OCI-LY1 (cell line): ENCODE data around the gene VSIR.

Experiments used
- H2AFZ ChIP-seq: fragments of 200-600 bp; sonication (generic), shearing (Covaris generic); 2 replicates; pipeline ENCODE4 v1.6.0; 2014; ENCODE audit warnings: antibody characterized with exemption, mild to moderate bottlenecking, low read length
- H3F3A ChIP-seq: fragments of 200-600 bp; sonication (generic), shearing (Covaris generic); 2 replicates; pipeline ENCODE4 v1.6.0; 2014; ENCODE audit warnings: mild to moderate bottlenecking, antibody characterized with exemption, low read length, moderate library complexity; ENCODE audit not compliant: insufficient read depth
- H3K27ac ChIP-seq: fragments of 200-600 bp; sonication (generic); 2 replicates; pipeline ENCODE4 v1.5.1; 2014; ENCODE audit warnings: low read length, mixed run types, mild to moderate bottlenecking, low read depth; ENCODE audit not compliant: poor library complexity, severe bottlenecking
- H3K27me3 ChIP-seq: fragments of 200-600 bp; sonication (generic); 2 replicates; pipeline ENCODE4 v1.6.0; 2014; ENCODE audit warnings: antibody characterized with exemption, mild to moderate bottlenecking, low read length, moderate library complexity; ENCODE audit not compliant: insufficient read depth
- H3K36me3 ChIP-seq: fragments of 200-600 bp; sonication (generic); 2 replicates; pipeline ENCODE4 v1.6.1; 2014; ENCODE audit warnings: mild to moderate bottlenecking, antibody characterized with exemption, low read length, moderate library complexity, mixed read lengths; ENCODE audit not compliant: insufficient read depth
- H3K4me1 ChIP-seq: fragments of 200-600 bp; sonication (generic); 2 replicates; pipeline ENCODE4 v1.5.1; 2014; ENCODE audit warnings: mild to moderate bottlenecking, low read length, moderate library complexity; ENCODE audit not compliant: insufficient read depth, severe bottlenecking
- H3K4me2 ChIP-seq: fragments of 200-600 bp; sonication (generic), shearing (Covaris generic); 2 replicates; pipeline ENCODE4 v1.6.1; 2014; ENCODE audit warnings: low read length
- H3K4me3 ChIP-seq: fragments of 200-600 bp; sonication (generic); 2 replicates; pipeline ENCODE4 v1.5.1; 2014; ENCODE audit warnings: low read length, low read depth, mild to moderate bottlenecking, mixed read lengths; ENCODE audit not compliant: poor library complexity, severe bottlenecking
- H3K79me2 ChIP-seq: fragments of 200-600 bp; shearing (Covaris generic); 2 replicates; pipeline ENCODE4 v1.6.1; 2016; ENCODE audit warnings: mixed run types, low read length, mixed read lengths; ENCODE audit not compliant: insufficient read depth
- H3K9ac ChIP-seq: fragments of 200-600 bp; sonication (generic), shearing (Covaris generic); 2 replicates; pipeline ENCODE4 v1.6.1; 2014; ENCODE audit warnings: mild to moderate bottlenecking, low read length, mixed read lengths
- H3K9me2 ChIP-seq: fragments of 200-600 bp; sonication (generic), shearing (Covaris generic); 2 replicates; pipeline ENCODE4 v1.6.1; 2014; ENCODE audit warnings: low read depth, mild to moderate bottlenecking, low read length, mixed read lengths
- H3K9me3 ChIP-seq: fragments of 200-600 bp; shearing (Covaris generic); 2 replicates; pipeline ENCODE4 v1.6.1; 2014; ENCODE audit warnings: low read length, mixed read lengths
- H4K20me1 ChIP-seq: fragments of 200-600 bp; sonication (generic), shearing (Covaris generic); 2 replicates; pipeline ENCODE4 v1.6.0; 2016; ENCODE audit warnings: mild to moderate bottlenecking, low read length; ENCODE audit not compliant: insufficient read depth
- CTCF ChIP-seq: fragments of 200-600 bp; sonication (generic), shearing (Covaris generic); IDR thresholded peaks from 2 replicates; pipeline ENCODE4 v1.5.1; 2017; ENCODE audit warnings: mild to moderate bottlenecking, antibody characterized with exemption, low read length, moderate library complexity, mixed read lengths
- EZH2 ChIP-seq: fragments of 200-600 bp; sonication (generic), shearing (Covaris generic); IDR thresholded peaks from 2 replicates; pipeline ENCODE4 v1.8.0; 2017; ENCODE audit warnings: borderline replicate concordance, mixed run types, mild to moderate bottlenecking, antibody characterized with exemption, low read length, moderate library complexity, mixed read lengths

Gene VSIR

DNA sequence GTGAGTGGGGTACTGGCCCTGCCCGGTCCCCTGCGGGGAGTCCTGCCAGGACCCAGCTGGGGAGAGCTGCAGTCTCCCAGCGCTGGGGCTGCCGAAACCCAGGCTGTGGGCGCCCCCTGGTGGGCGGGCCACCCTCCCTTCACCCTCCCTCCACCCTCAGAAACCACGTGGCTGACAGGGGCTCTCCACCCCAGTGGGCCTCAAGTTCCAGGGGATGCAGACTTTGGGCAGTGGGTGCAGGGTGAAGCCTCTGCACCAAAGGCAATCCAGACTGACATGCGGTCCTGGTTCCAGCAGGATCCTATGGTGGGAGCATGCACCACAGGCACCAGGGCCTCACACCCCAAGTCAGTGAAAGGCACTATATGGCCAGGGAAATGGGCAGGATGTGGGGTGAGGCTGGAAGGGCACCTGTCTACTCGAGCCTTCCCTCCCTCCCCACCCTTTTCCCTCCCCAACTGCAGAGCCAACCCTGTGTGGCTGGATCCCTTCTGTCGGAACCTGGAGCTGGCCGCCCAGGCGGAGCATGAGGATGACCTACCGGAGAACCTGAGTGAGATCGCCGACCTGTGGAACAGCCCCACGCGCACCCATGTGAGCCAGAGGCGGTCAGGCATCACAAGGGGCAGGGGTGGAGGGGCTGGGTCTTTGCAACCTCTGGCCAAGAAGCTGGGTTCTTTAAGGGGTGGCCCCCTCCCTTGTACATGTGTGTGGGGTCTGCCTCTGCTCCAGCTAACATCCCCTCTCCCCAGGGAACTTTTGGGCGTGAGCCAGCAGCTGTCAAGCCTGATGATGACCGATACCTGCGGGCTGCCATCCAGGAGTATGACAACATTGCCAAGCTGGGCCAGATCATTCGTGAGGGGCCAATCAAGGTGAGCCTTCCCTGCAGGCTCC lies 38.9 kb upstream of the VSIR start:
- Histone ChIP-seq H3K27me3 (peaks cover 6% of the 10 kb centered on the region; the same call in 1 of the 2 replicates), H4K20me1 (no peaks in the 10 kb centered on the region), H3K4me2 (no peak overlapping the region), H3K9me3 (no peaks in the 10 kb centered on the region), H3K36me3 (peaks cover 26% of the 10 kb centered on the region), H2AFZ (no peak overlapping the region), H3K27ac (no peak overlapping the region), H3K9me2 (no peaks in the 10 kb centered on the region), H3F3A (no peaks in the 10 kb centered on the region), H3K9ac (no peak overlapping the region), H3K4me1 (no peaks in the 10 kb centered on the region), H3K79me2 (no peaks in the 10 kb centered on the region), H3K4me3 (no peak overlapping the region)
- TF ChIP-seq CTCF (peak; percentile 97), EZH2 (no peak)

GRCh38 chr10:71811351-71811750 lies 38.0 kb upstream of the VSIR start:
- Histone ChIP-seq H3K4me1 (no peaks in the 10 kb centered on the region), H3K9me3 (no peaks in the 10 kb centered on the region), H3K27ac (no peak overlapping the region), H3K27me3 (peaks cover 6% of the 10 kb centered on the region; the same call in 1 of the 2 replicates), H3F3A (no peaks in the 10 kb centered on the region), H3K9me2 (no peaks in the 10 kb centered on the region), H3K4me2 (no peak overlapping the region), H3K4me3 (no peak overlapping the region), H3K79me2 (no peaks in the 10 kb centered on the region), H3K36me3 (peaks cover 16% of the 10 kb centered on the region), H3K9ac (no peak overlapping the region), H2AFZ (no peak overlapping the region), H4K20me1 (no peaks in the 10 kb centered on the region)
- TF ChIP-seq CTCF (no peak), EZH2 (no peak)

- Histone ChIP-seq H3K4me2 (no peak overlapping the region), H3K27ac (no peak overlapping the region), H3F3A (no peaks in the 10 kb centered on the region)
Observed at GRCh38 chr10:71810048-71810750, 36.9 kb upstream of the VSIR start.

More at GRCh38 chr10:71810048-71810750, 36.9 kb upstream of the VSIR start:
- no peaks in the 10 kb centered on the region for H4K20me1 ChIP-seq
- H3K4me1 ChIP-seq: no peaks in the 10 kb centered on the region
- TF ChIP-seq EZH2 (no peak), CTCF (no peak)
- H2AFZ ChIP-seq: no peak overlapping the region
- H3K36me3 ChIP-seq: peaks cover 5% of the 10 kb centered on the region
- no peaks in the 10 kb centered on the region for H3K79me2 ChIP-seq
- H3K9ac ChIP-seq: no peak overlapping the region
- H3K9me2 ChIP-seq: no peaks in the 10 kb centered on the region
- no peaks in the 10 kb centered on the region for H3K9me3 ChIP-seq
- peaks cover 6% of the 10 kb centered on the region; the same call in 1 of the 2 replicates for H3K27me3 ChIP-seq
- H3K4me3 ChIP-seq: no peak overlapping the region
